Activated naive CD4-positive, alpha-beta T cell treated with anti-CD3 and anti-CD28 coated beads for 36 hours (primary cell): Measurements from ENCODE around the gene FAM83C. TPM values are rescaled to one million over a fixed set of nuclear protein-coding genes. Genes with fewer than 3 reads are reported as not detected.

Source experiments
- CTCF ChIA-PET: fragments of 350-600 bp; sonication (Branson Sonifier 250); formaldehyde crosslinking; loops from one replicate; lab custom pipeline; 2021; ENCODE audit warnings: antibody characterized with exemption; lab: Charles Lee
- DNase-seq: peaks from one replicate; pipeline ENCODE4 v3.0.0-alpha.2; 2020
- H3K27ac Mint-ChIP-seq: one replicate; pipeline ENCODE4 v1.8.0; 2021; ENCODE audit warnings: mild to moderate bottlenecking, mixed read lengths
- H3K27me3 Mint-ChIP-seq: one replicate; pipeline ENCODE4 v1.8.0; 2021; ENCODE audit warnings: low read depth, mixed read lengths
- H3K36me3 Mint-ChIP-seq: one replicate; pipeline ENCODE4 v1.8.0; 2021; ENCODE audit warnings: low read depth, mixed read lengths
- H3K4me1 Mint-ChIP-seq: one replicate; pipeline ENCODE4 v1.8.0; 2021; ENCODE audit warnings: low read depth, mixed read lengths
- H3K4me3 Mint-ChIP-seq: one replicate; pipeline ENCODE4 v1.8.0; 2021; ENCODE audit warnings: mild to moderate bottlenecking, moderate library complexity, mixed read lengths
- H3K9me3 Mint-ChIP-seq: one replicate; pipeline ENCODE4 v1.8.0; 2021; ENCODE audit warnings: mixed read lengths
- intact Hi-C: fragments of 100-400 bp; cut with micrococcal nuclease; formaldehyde crosslinking; loops from one replicate; pipeline ENCODE4 v1.15.1; 2023
- total RNA-seq, 2 experiments: library from RNA; stranded (reverse); gene quantifications; one replicate each; pipeline ENCODE4 v1.2.3, GENCODE V29; 2021

The FAM83C gene
- total RNA-seq, 2 experiments from 2014 or later = not detected

DNA sequence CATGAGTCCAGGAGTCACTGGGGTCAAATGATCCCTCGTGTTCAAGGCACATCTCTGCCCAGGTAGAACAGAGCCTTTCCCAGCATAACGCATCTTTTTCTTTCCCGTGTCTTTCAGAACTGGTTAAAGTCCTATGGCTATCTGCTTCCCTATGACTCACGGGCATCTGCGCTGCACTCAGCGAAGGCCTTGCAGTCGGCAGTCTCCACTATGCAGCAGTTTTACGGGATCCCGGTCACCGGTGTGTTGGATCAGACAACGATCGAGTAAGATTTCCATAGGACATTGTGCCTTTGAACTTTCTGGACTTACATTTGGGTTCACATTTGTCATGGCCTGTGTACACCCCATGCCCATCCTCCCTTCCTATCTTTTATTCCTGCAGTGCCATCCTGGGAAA, 45.5 kb downstream of the FAM83C start:
- CTCF ChIA-PET = interaction anchor here (0.6 kb wide), 1 partner anchor 1416 kb away, joined by 4 read pairs; no protein-coding TSS in a partner anchor
- no peak overlapping the region for H3K4me3 Mint-ChIP-seq
- H3K27me3 Mint-ChIP-seq = no peaks in the 10 kb centered on the region
- H3K9me3 Mint-ChIP-seq = no peaks in the 10 kb centered on the region
- H3K36me3 Mint-ChIP-seq = no peaks in the 10 kb centered on the region
- H3K27ac Mint-ChIP-seq = no peak overlapping the region
- intact Hi-C loops = no loop called here
- H3K4me1 Mint-ChIP-seq = peaks cover under 1% of the 10 kb centered on the region
- DNase-seq = no peak

DNA sequence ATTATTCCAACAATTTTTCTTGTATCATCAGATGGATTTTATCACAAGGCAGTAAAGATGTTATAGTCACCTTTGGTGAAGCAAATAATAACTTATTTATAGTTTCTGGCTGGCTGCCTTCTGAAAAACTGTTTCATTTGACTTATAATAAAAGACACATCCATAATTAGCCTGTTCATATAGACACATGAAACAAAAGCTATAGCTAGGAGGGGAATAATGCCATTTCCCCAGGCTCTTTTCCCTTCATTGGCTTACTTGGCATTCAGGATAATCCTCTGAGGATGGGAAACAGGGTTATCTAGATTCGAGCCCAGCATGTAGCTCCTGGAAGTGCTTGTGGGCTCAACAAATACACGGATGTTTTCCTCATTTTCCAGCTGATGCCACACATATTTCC, 48.2 kb downstream of the FAM83C start:
- Mint-ChIP-seq H3K27ac (no peak overlapping the region), H3K4me1 (no peaks in the 10 kb centered on the region), H3K9me3 (no peaks in the 10 kb centered on the region), H3K36me3 (no peaks in the 10 kb centered on the region), H3K4me3 (no peak overlapping the region), H3K27me3 (no peaks in the 10 kb centered on the region)
- CTCF ChIA-PET = no interaction called here
- intact Hi-C loops = no loop called here
- no peak for DNase-seq

DNA sequence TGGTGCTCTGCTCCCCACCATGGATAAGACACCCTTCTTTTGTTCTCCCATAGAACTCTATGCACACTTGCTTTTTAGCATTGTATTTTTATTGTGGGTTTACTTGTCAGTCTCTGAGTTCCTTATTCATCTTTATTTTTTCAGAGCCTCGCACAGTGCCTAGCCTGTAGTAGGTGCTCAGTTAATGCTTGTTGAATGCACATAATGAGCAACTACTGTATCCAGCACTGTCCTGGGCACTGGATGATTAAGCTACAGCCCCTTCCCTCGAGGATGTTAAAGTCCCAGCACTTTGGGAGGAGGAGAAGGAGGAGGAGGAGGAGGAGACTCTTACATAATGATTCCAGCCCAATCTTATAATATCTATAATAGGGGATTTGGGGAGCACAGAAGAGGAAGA, 48.9 kb downstream of the FAM83C start:
- intact Hi-C loops = no loop called here
- Mint-ChIP-seq H3K4me3 (no peak overlapping the region), H3K27me3 (no peaks in the 10 kb centered on the region), H3K4me1 (no peaks in the 10 kb centered on the region), H3K36me3 (no peaks in the 10 kb centered on the region), H3K27ac (no peak overlapping the region), H3K9me3 (no peaks in the 10 kb centered on the region)
- no peak for DNase-seq
- CTCF ChIA-PET = no interaction called here

DNA sequence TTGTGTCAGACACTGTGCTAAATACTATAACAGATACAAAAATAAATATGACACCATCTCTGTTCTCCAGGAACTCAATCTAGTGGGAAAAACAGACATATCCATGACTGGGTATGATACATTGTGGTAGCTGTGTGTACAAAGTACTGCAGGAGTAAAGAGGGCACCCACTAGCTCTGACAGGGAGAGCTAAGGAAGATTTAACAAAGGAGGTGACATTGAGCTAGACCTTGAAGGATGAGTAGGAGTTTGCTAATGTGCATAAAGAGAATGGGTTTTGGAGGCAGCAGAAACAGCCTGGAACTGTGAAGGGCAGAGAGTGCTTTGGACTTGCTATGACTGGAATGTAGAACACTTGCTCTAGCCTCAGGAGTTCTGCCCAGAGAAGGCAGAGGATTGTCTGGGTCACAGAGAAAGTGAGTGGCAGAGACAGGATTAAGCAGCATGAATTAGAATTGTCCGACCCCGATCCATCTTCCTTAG, 51.4 kb downstream of the FAM83C start:
- no peaks in the 10 kb centered on the region for H3K9me3 Mint-ChIP-seq
- H3K27ac Mint-ChIP-seq = no peak overlapping the region
- no peak for DNase-seq
- intact Hi-C loops = no loop called here
- H3K27me3 Mint-ChIP-seq = no peaks in the 10 kb centered on the region
- peaks cover 8% of the 10 kb centered on the region for H3K36me3 Mint-ChIP-seq
- H3K4me3 Mint-ChIP-seq = no peak overlapping the region
- H3K4me1 Mint-ChIP-seq = no peaks in the 10 kb centered on the region
- CTCF ChIA-PET = no interaction called here

DNA sequence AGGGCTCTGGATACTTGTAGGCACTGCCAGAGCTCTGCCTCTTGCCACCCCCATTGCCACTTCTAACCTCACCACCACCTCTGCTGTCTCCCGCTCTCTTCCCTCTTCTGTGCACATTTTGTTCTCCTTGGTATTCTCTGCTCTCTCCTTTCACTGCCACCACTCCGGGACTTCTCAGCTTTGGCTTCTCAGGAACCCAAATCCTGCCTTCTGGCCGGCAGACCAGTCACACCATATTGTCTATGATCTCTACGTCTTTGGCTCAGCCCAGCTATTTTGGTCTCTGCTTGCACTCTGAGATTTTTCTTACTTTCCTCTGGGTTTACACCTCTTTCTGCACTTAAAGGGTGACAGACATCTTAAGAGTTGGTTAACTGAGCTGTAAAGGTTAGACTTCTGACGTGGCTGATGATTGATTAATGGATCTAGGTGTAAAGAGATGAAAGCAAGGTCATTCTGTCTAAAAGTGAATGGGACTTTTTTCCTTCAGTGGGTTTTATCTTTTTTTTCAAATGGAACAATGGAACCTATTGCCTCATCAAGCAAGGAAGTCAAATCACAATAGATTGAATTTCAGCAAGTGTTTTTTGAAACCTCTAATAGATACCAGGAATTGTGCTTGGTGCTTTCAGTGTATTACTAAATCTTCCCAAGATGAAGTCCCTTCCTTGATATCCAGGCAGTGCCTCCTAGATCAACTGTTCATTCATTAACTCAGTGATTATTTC, 52.0 kb downstream of the FAM83C start:
- no peaks in the 10 kb centered on the region for H3K27me3 Mint-ChIP-seq
- H3K36me3 Mint-ChIP-seq = peaks cover 8% of the 10 kb centered on the region
- intact Hi-C loops = no loop called here
- no peaks in the 10 kb centered on the region for H3K4me1 Mint-ChIP-seq
- CTCF ChIA-PET = interaction anchor here (0.5 kb wide), 1 partner anchor 288 kb away, joined by 3 read pairs; no protein-coding TSS in a partner anchor
- no peak overlapping the region for H3K4me3 Mint-ChIP-seq
- no peak overlapping the region for H3K27ac Mint-ChIP-seq
- H3K9me3 Mint-ChIP-seq = no peaks in the 10 kb centered on the region
- DNase-seq = no peak

DNA sequence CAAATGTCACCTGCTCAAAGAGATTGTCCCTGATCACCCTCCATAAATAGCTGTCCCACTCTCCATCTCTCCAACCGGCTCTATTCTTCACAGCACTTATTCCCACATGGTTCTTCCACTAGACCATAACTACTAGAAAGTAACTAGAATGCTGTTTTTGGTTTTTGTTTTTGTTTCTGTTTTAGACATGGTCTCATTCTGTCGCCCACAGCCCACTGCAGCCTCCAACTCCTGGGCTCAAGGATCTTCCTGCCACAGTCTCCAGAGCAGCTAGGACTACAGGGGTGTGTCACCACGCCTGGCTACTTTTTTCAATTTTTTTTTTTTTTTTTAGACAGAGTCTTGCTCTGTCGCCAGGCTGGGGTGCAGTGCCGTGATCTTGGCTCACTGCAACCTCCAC, 53.5 kb downstream of the FAM83C start:
- H3K4me1 Mint-ChIP-seq = no peaks in the 10 kb centered on the region
- peaks cover 10% of the 10 kb centered on the region for H3K36me3 Mint-ChIP-seq
- intact Hi-C loops = no loop called here
- no peak overlapping the region for H3K27ac Mint-ChIP-seq
- no peak overlapping the region for H3K4me3 Mint-ChIP-seq
- no peaks in the 10 kb centered on the region for H3K27me3 Mint-ChIP-seq
- CTCF ChIA-PET = no interaction called here
- DNase-seq = no peak
- H3K9me3 Mint-ChIP-seq = no peaks in the 10 kb centered on the region

DNA sequence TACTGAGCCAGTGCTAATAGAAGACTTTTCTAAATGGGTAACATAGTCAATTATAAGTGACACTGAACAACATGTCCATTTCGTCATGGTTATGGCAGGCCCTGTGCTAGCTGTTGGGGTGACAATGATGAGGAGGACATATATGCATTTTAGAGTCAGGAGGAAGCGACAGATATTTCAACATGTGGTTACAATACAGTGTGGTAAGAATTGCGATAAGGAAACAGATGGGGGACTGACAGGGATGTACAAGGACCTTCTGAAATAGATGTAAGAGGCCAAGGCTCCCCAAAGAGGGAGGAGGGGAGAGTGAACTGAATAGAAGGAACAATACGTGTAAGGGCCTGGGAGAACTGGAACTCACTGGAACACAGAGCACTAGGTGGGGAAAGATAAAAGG, 54.1 kb downstream of the FAM83C start:
- no peaks in the 10 kb centered on the region for H3K27me3 Mint-ChIP-seq

DNA sequence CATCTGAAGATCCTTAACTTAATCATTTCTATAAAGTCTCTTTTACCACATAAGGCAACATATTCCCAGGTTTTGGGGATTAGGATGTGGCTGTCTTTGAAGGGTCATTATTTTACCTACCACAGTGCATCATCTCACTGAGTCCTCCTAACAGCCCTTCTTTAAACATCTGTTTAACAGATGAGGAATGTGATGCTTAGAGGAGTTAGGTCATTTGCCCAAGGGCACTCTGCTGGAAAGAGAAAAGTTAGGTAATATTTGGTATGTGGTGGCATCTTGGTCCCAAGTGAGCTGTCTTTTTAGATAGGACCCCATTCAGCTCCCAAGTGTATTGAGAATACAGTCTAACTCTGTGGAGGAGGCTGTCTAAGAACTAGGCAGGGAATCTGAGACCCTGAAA, 54.7 kb downstream of the FAM83C start:
- Mint-ChIP-seq H3K4me3 (no peak overlapping the region), H3K9me3 (no peaks in the 10 kb centered on the region), H3K27me3 (no peaks in the 10 kb centered on the region), H3K27ac (no peak overlapping the region), H3K36me3 (peaks cover 10% of the 10 kb centered on the region), H3K4me1 (no peaks in the 10 kb centered on the region)
- DNase-seq = no peak
- CTCF ChIA-PET = interaction anchor here (0.9 kb wide), 1 partner anchor 18 kb away, joined by 3 read pairs; no protein-coding TSS in a partner anchor
- intact Hi-C loops = no loop called here

More for the DNA sequence above, 54.1 kb downstream of the FAM83C start:
- intact Hi-C loops = no loop called here
- Mint-ChIP-seq H3K36me3 (peaks cover 10% of the 10 kb centered on the region), H3K4me3 (no peak overlapping the region), H3K9me3 (no peaks in the 10 kb centered on the region), H3K4me1 (no peaks in the 10 kb centered on the region), H3K27ac (no peak overlapping the region)
- DNase-seq = no peak
- CTCF ChIA-PET = interaction anchor here (0.9 kb wide), 1 partner anchor 17 kb away, joined by 3 read pairs; no protein-coding TSS in a partner anchor

DNA sequence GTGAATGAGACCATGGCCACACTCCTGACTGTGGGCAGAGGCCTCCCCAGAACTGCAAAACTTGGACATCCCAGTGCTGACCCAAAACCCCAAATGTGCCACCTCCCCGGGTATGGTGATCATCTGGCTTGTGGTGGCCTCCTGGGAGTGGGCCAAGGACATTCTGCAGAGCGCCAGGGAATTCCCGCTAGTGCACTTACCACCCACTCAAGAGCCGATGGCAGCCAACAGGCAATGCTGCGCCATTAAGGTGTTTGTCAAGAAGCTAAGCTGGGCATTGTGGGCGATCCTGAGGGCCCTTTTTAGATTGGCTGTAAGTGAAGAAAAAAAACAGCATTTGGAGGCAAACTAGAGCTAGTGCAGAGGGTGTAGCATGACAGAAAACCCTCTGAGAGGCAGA, 56.3 kb downstream of the FAM83C start:
- H3K9me3 Mint-ChIP-seq = no peaks in the 10 kb centered on the region

More for the DNA sequence above, 56.3 kb downstream of the FAM83C start:
- Mint-ChIP-seq H3K4me3 (no peak overlapping the region), H3K27me3 (no peaks in the 10 kb centered on the region), H3K4me1 (no peaks in the 10 kb centered on the region), H3K36me3 (peaks cover 16% of the 10 kb centered on the region), H3K27ac (no peak overlapping the region)
- intact Hi-C loops = no loop called here
- DNase-seq = no peak
- CTCF ChIA-PET = no interaction called here

Other genes starting within 250 kb of the FAM83C start
- 10 to 100 TPM; 49.6 to 51.7 TPM for gene TRPC4AP, start 199.6 kb downstream of the FAM83C start, total RNA-seq
- gene EDEM2, start 145.1 kb downstream of the FAM83C start, total RNA-seq = 10 to 100 TPM; 15.5 to 15.8 TPM
- 1 to 10 TPM; 1.5 to 1.7 TPM for gene PROCR, start 120.4 kb downstream of the FAM83C start, total RNA-seq
- gene MMP24, start 65.7 kb downstream of the FAM83C start, total RNA-seq = not detected
- gene MMP24OS, start 14.3 kb downstream of the FAM83C start, total RNA-seq = 10 to 100 TPM; 26.4 to 29.2 TPM
- 10 to 100 TPM; 93.0 to 94.7 TPM for gene EIF6, start 7.7 kb downstream of the FAM83C start, total RNA-seq
- 10 to 100 TPM; 47.4 to 48.5 TPM for gene UQCC1, start 119.5 kb upstream of the FAM83C start, total RNA-seq
- not detected for gene GDF5, start 145.8 kb upstream of the FAM83C start, total RNA-seq
- gene CEP250, start 163.2 kb upstream of the FAM83C start, total RNA-seq = 10 to 100 TPM; 43.4 to 46.9 TPM
- gene C20orf173, start 237.2 kb upstream of the FAM83C start, total RNA-seq = not detected
- 100 to 1,000 TPM; 107 to 113 TPM for gene ERGIC3, start 249.7 kb upstream of the FAM83C start, total RNA-seq